OCI-LY3 (cell line): Measurements from ENCODE around the gene TMEM214.

Experiments used
- H2AFZ ChIP-seq: fragments of 200-600, 300-600 bp; shearing (Covaris generic); 2 replicates; pipeline ENCODE4 v1.6.0; 2014; ENCODE audit warnings: antibody characterized with exemption, low read depth, low read length
- H3K27ac ChIP-seq: fragments of 200-600, 300-600 bp; sonication (generic); 2 replicates; pipeline ENCODE4 v1.5.1; 2014; ENCODE audit warnings: mild to moderate bottlenecking, low read length, moderate library complexity, mixed read lengths
- H3K27me3 ChIP-seq: fragments of 200-600, 300-600 bp; sonication (generic); 2 replicates; pipeline ENCODE4 v1.6.1; 2014; ENCODE audit warnings: low read depth, low read length, mixed read lengths
- H3K36me3 ChIP-seq: fragments of 200-600, 300-600 bp; sonication (generic); replicated peaks from 2 replicates; pipeline ENCODE3; 2014; ENCODE audit warnings: low read depth, low read length, mixed read lengths
- H3K4me1 ChIP-seq: fragments of 300-600, 200-600 bp; sonication (generic); 2 replicates; pipeline ENCODE4 v1.6.1; 2014; ENCODE audit warnings: low read length, mixed read lengths
- H3K4me2 ChIP-seq: fragments of 200-600, 300-600 bp; sonication (generic); 2 replicates; pipeline ENCODE4 v1.6.1; 2014; ENCODE audit warnings: low read length, mixed read lengths
- H3K4me3 ChIP-seq: fragments of 300-600, 200-600 bp; sonication (generic); 2 replicates; pipeline ENCODE4 v1.5.1; 2014; ENCODE audit warnings: antibody characterized with exemption, mild to moderate bottlenecking, low read length, moderate library complexity
- H3K79me2 ChIP-seq: fragments of 300-600, 200-600 bp; shearing (Covaris generic); 2 replicates; pipeline ENCODE4 v1.6.1; 2014; ENCODE audit warnings: mild to moderate bottlenecking, low read length, mixed read lengths
- H3K9ac ChIP-seq: fragments of 300-600, 200-600 bp; shearing (Covaris generic); 2 replicates; pipeline ENCODE4 v1.6.0; 2014; ENCODE audit warnings: mild to moderate bottlenecking, low read length, moderate library complexity
- H3K9me3 ChIP-seq: fragments of 200-600, 300-600 bp; shearing (Covaris generic); 2 replicates; pipeline ENCODE4 v1.6.1; 2014; ENCODE audit warnings: low read length, mixed read lengths; ENCODE audit not compliant: insufficient read depth
- H4K20me1 ChIP-seq: fragments of 200-600, 300-600 bp; sonication (generic); 2 replicates; pipeline ENCODE4 v1.6.1; 2016; ENCODE audit warnings: low read length, mixed read lengths; ENCODE audit not compliant: insufficient read depth
- CTCF ChIP-seq: fragments of 200-600, 300-600 bp; sonication (generic); IDR thresholded peaks from 2 replicates; pipeline ENCODE4 v1.5.1; 2014; ENCODE audit warnings: antibody characterized with exemption, low read length, low read depth
- EZH2phosphoT487 ChIP-seq: fragments of 200-600 bp; shearing (Covaris generic); IDR thresholded peaks from 2 replicates; pipeline ENCODE4 v1.6.1; 2018; ENCODE audit warnings: antibody characterized with exemption, mixed run types, low read depth

TMEM214 gene

GRCh38 chr2:26994983-26995382 is 37.8 kb upstream of the TMEM214 start:
- H3K79me2 ChIP-seq, result no peaks in the 10 kb centered on the region
- no peaks in the 10 kb centered on the region for H3K4me1 ChIP-seq
- TF ChIP-seq CTCF, result no peak
- TF ChIP-seq EZH2phosphoT487, result no peak
- H4K20me1 ChIP-seq, result no peaks in the 10 kb centered on the region
- no peak overlapping the region for H3K27ac ChIP-seq
- no peak overlapping the region for H3K4me3 ChIP-seq
- H3K27me3 ChIP-seq, result peaks cover 16% of the 10 kb centered on the region
- H3K4me2 ChIP-seq, result no peak overlapping the region
- no peaks in the 10 kb centered on the region for H3K9me3 ChIP-seq
- no peaks in the 10 kb centered on the region for H3K36me3 ChIP-seq
- no peak overlapping the region for H2AFZ ChIP-seq
- no peak overlapping the region for H3K9ac ChIP-seq

GRCh38 chr2:26997394-26997793 is 35.4 kb upstream of the TMEM214 start:
- peaks cover 5% of the 10 kb centered on the region for H3K4me1 ChIP-seq

GRCh38 chr2:26998323-26998722 is 34.4 kb upstream of the TMEM214 start:
- peaks cover 13% of the 10 kb centered on the region for H3K4me1 ChIP-seq
- no peaks in the 10 kb centered on the region for H3K79me2 ChIP-seq
- no peaks in the 10 kb centered on the region for H3K9me3 ChIP-seq
- H2AFZ ChIP-seq, result no peak overlapping the region
- no peak overlapping the region for H3K27ac ChIP-seq
- H3K9ac ChIP-seq, result no peak overlapping the region
- no peaks in the 10 kb centered on the region for H3K36me3 ChIP-seq
- H4K20me1 ChIP-seq, result no peaks in the 10 kb centered on the region
- TF ChIP-seq EZH2phosphoT487 (no peak), CTCF (no peak)
- no peak overlapping the region for H3K4me3 ChIP-seq
- peaks cover 16% of the 10 kb centered on the region for H3K27me3 ChIP-seq
- no peak overlapping the region for H3K4me2 ChIP-seq

More at GRCh38 chr2:26997394-26997793, 35.4 kb upstream of the TMEM214 start:
- Histone ChIP-seq H3K27me3 (peaks cover 16% of the 10 kb centered on the region), H3K4me2 (no peak overlapping the region), H3K79me2 (no peaks in the 10 kb centered on the region), H3K4me3 (no peak overlapping the region), H2AFZ (no peak overlapping the region), H3K9me3 (no peaks in the 10 kb centered on the region), H4K20me1 (no peaks in the 10 kb centered on the region), H3K27ac (no peak overlapping the region), H3K36me3 (no peaks in the 10 kb centered on the region), H3K9ac (no peak overlapping the region)
- TF ChIP-seq CTCF, result no peak
- TF ChIP-seq EZH2phosphoT487, result no peak

GRCh38 chr2:27000228-27000627 is 32.5 kb upstream of the TMEM214 start:
- no peak overlapping the region for H3K4me2 ChIP-seq
- peaks cover 11% of the 10 kb centered on the region; the same call in 1 of the 2 replicates for H3K27me3 ChIP-seq
- H3K36me3 ChIP-seq, result no peaks in the 10 kb centered on the region
- peaks cover 24% of the 10 kb centered on the region for H3K4me1 ChIP-seq
- no peaks in the 10 kb centered on the region for H3K9me3 ChIP-seq
- TF ChIP-seq CTCF (no peak), EZH2phosphoT487 (no peak)
- no peaks in the 10 kb centered on the region for H3K79me2 ChIP-seq
- no peak overlapping the region for H2AFZ ChIP-seq
- H3K4me3 ChIP-seq, result no peak overlapping the region
- no peak overlapping the region for H3K9ac ChIP-seq
- H3K27ac ChIP-seq, result no peak overlapping the region
- H4K20me1 ChIP-seq, result no peaks in the 10 kb centered on the region
